Muscle of arm (tissue), 12 donors: ENCODE measurements around the gene CCDC60. TPM values are rescaled to one million over a fixed set of nuclear protein-coding genes. Genes with fewer than 3 reads are reported as not detected.
A peak's percentile ranks its signal among the peaks of the same experiment; 100 is the strongest.

Source experiments
- DNase-seq: peaks from one replicate; pipeline ENCODE4 v3.0.0-alpha.2; 2013
- polyA plus RNA-seq, 12 donors: library from polyadenylated mRNA; unstranded; fragments of 120-200 nt; gene quantifications; one replicate each; pipeline ENCODE4 v1.2.1, GENCODE V29; 2013; ENCODE audit not compliant: insufficient read length in 12 of 12

Gene CCDC60
- polyA plus RNA-seq, 12 donors: 0.13 to 0.37 (median 0.19) TPM; not detected in 9

- no peak for DNase-seq
Observed at GRCh38 chr12:119446459-119446858, 111.9 kb downstream of the CCDC60 start.

- DNase-seq: no peak
Observed at GRCh38 chr12:119447126-119447525, 112.6 kb downstream of the CCDC60 start.

- DNase-seq: no peak
Observed at GRCh38 chr12:119447618-119448017, 113.1 kb downstream of the CCDC60 start.

GRCh38 chr12:119448611-119449131 is 114.1 kb downstream of the CCDC60 start:
- DNase-seq: no peak

- no peak for DNase-seq
Observed at GRCh38 chr12:119450771-119451170, 116.2 kb downstream of the CCDC60 start.

- no peak for DNase-seq
Observed at GRCh38 chr12:119456824-119457223, 122.3 kb downstream of the CCDC60 start.

GRCh38 chr12:119457271-119457670 is 122.7 kb downstream of the CCDC60 start:
- no peak for DNase-seq

GRCh38 chr12:119459481-119459880 is 125.0 kb downstream of the CCDC60 start:
- DNase-seq: no peak

GRCh38 chr12:119460876-119461275 is 126.3 kb downstream of the CCDC60 start:
- DNase-seq: no peak

- DNase-seq: no peak
Observed at GRCh38 chr12:119461636-119462214, 127.2 kb downstream of the CCDC60 start.

- no peak for DNase-seq
Observed at GRCh38 chr12:119463211-119463926, 128.8 kb downstream of the CCDC60 start.

- DNase-seq: no peak
Observed at GRCh38 chr12:119468296-119468695, 133.8 kb downstream of the CCDC60 start.

- DNase-seq: no peak
Observed at GRCh38 chr12:119475650-119476049, 141.1 kb downstream of the CCDC60 start.

- DNase-seq: no peak
Observed at GRCh38 chr12:119476951-119477350, 142.4 kb downstream of the CCDC60 start.

- no peak for DNase-seq
Observed at GRCh38 chr12:119479121-119479561, 144.6 kb downstream of the CCDC60 start.

- no peak for DNase-seq
Observed at GRCh38 chr12:119480551-119480950, 146.0 kb downstream of the CCDC60 start.

GRCh38 chr12:119486599-119487154 is 152.1 kb downstream of the CCDC60 start:
- DNase-seq: no peak

- no peak for DNase-seq
Observed at GRCh38 chr12:119491814-119492213, 157.3 kb downstream of the CCDC60 start.

GRCh38 chr12:119500209-119500608 is 165.7 kb downstream of the CCDC60 start:
- DNase-seq: no peak

GRCh38 chr12:119501052-119501451 is 166.5 kb downstream of the CCDC60 start:
- DNase-seq: no peak

- no peak for DNase-seq
Observed at GRCh38 chr12:119505001-119505400, 170.5 kb downstream of the CCDC60 start.

- DNase-seq: peak; percentile 14
Observed at GRCh38 chr12:119512772-119513497, 178.4 kb downstream of the CCDC60 start.
